Breast epithelium (tissue), 3 donors: Measurements from ENCODE around the gene GALNT6.

Source experiments
- POLR2AphosphoS5 ChIP-seq, 3 donors: sonication (generic); formaldehyde crosslinking; IDR thresholded peaks; one replicate each; pipeline ENCODE4 v1.6.1; 2017; ENCODE audit warnings: antibody characterized with exemption in 3 of 3
- TF ChIP-seq, protein P1 (sequence below), 3 donors: fragments of 450-650 bp; IDR thresholded peaks; one replicate each; pipeline ENCODE4 v1.5.1; 2016 to 2017; ENCODE audit warnings: antibody characterized with exemption in 3 of 3, mild to moderate bottlenecking in 3 of 3, moderate library complexity in 3 of 3

GRCh38 chr12:51326698-51327439 lies 64.3 kb downstream of the GALNT6 start:
- TF ChIP-seq, protein P1, sequence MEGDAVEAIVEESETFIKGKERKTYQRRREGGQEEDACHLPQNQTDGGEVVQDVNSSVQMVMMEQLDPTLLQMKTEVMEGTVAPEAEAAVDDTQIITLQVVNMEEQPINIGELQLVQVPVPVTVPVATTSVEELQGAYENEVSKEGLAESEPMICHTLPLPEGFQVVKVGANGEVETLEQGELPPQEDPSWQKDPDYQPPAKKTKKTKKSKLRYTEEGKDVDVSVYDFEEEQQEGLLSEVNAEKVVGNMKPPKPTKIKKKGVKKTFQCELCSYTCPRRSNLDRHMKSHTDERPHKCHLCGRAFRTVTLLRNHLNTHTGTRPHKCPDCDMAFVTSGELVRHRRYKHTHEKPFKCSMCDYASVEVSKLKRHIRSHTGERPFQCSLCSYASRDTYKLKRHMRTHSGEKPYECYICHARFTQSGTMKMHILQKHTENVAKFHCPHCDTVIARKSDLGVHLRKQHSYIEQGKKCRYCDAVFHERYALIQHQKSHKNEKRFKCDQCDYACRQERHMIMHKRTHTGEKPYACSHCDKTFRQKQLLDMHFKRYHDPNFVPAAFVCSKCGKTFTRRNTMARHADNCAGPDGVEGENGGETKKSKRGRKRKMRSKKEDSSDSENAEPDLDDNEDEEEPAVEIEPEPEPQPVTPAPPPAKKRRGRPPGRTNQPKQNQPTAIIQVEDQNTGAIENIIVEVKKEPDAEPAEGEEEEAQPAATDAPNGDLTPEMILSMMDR (IDR thresholded peaks at IDR 0.05), result no peak
- no peak for TF ChIP-seq POLR2AphosphoS5 (IDR thresholded peaks at IDR 0.05)
